Liver (tissue), 9 donors: ENCODE results near the gene PCMT1. TPM values are rescaled to one million over a fixed set of nuclear protein-coding genes. Genes with fewer than 3 reads are reported as not detected.

Experiments
- DNase-seq: peaks from one replicate; pipeline ENCODE4 v3.0.0-alpha.2; 2017; ENCODE audit warnings: low spot score
- H3K27ac ChIP-seq, 2 donors: one replicate each; pipeline ENCODE4 v1.7.0; 2013; ENCODE audit warnings: inconsistent platforms in 2 of 2, low read length in 2 of 2, control low read depth in 1 of 2, low read depth in 1 of 2, mild to moderate bottlenecking in 1 of 2
- H3K27me3 ChIP-seq, 4 donors: one replicate each; pipeline versions ENCODE4 v1.6.1 to v1.7.0; 2013; ENCODE audit warnings: low read length in 3 of 4, inconsistent platforms in 1 of 4, mild to moderate bottlenecking in 1 of 4, moderate library complexity in 1 of 4; ENCODE audit not compliant: control insufficient read depth in 4 of 4, insufficient read depth in 4 of 4
- H3K36me3 ChIP-seq, 4 donors: one replicate each; pipeline versions ENCODE4 v1.6.1 to v1.7.0; 2013; ENCODE audit warnings: low read length in 3 of 4, mild to moderate bottlenecking in 3 of 4, low read depth in 1 of 4, moderate library complexity in 1 of 4; ENCODE audit not compliant: control insufficient read depth in 4 of 4, insufficient read depth in 3 of 4
- H3K4me1 ChIP-seq, 4 donors: one replicate each; pipeline versions ENCODE4 v1.6.1 to v1.7.0; 2013; ENCODE audit warnings: low read length in 3 of 4, mild to moderate bottlenecking in 3 of 4, moderate library complexity in 1 of 4; ENCODE audit not compliant: control insufficient read depth in 4 of 4, insufficient read depth in 4 of 4
- H3K4me3 ChIP-seq, 3 donors: one replicate each; pipeline versions ENCODE4 v1.6.1 to v1.7.0; 2013; ENCODE audit warnings: low read length in 3 of 3, control low read depth in 1 of 3, low read depth in 1 of 3, mild to moderate bottlenecking in 1 of 3
- H3K9ac ChIP-seq, 2 donors: one replicate each; pipeline ENCODE4 v1.7.0; 2013; ENCODE audit warnings: low read length in 2 of 2, mild to moderate bottlenecking in 2 of 2, moderate library complexity in 2 of 2, control low read depth in 1 of 2, low read depth in 1 of 2
- H3K9me3 ChIP-seq, 4 donors: one replicate each; pipeline versions ENCODE4 v1.6.1 to v1.7.0; 2013; ENCODE audit warnings: low read length in 3 of 4; ENCODE audit not compliant: control insufficient read depth in 4 of 4
- FOXA1 ChIP-seq: IDR thresholded peaks from 2 replicates; pipeline ENCODE4 v1.6.1; 2016; ENCODE audit warnings: antibody characterized with exemption
- GABPA ChIP-seq, 2 donors: IDR thresholded peaks in 1 of 2; conservative IDR thresholded peaks in 1 of 2; 2 replicates each; pipeline ENCODE4 v1.6.1; 2016; ENCODE audit warnings: antibody characterized with exemption in 2 of 2, mild to moderate bottlenecking in 1 of 2, moderate library complexity in 1 of 2
- HNF4A ChIP-seq, 2 donors: conservative IDR thresholded peaks; 2 replicates each; pipeline ENCODE4 v1.6.1; 2016; ENCODE audit warnings: antibody characterized with exemption in 2 of 2, mild to moderate bottlenecking in 2 of 2
- HNF4G ChIP-seq: IDR thresholded peaks from 2 replicates; pipeline ENCODE4 v1.6.1; 2016; ENCODE audit warnings: antibody characterized with exemption
- NR2F2 ChIP-seq: IDR thresholded peaks from 2 replicates; pipeline ENCODE4 v1.6.1; 2016; ENCODE audit warnings: antibody characterized with exemption
- RAD21 ChIP-seq, 2 donors: IDR thresholded peaks; 2 replicates each; pipeline ENCODE4 v1.6.1; 2016; ENCODE audit warnings: antibody characterized with exemption in 2 of 2, mild to moderate bottlenecking in 2 of 2
- RXRA ChIP-seq, 2 donors: IDR thresholded peaks; 2 replicates each; pipeline ENCODE4 v1.6.1; 2017 to 2018; ENCODE audit warnings: antibody characterized with exemption in 2 of 2, mild to moderate bottlenecking in 1 of 2
- SP1 ChIP-seq: IDR thresholded peaks from 2 replicates; pipeline ENCODE4 v1.6.1; 2018; ENCODE audit warnings: antibody characterized with exemption, mild to moderate bottlenecking
- TAF1 ChIP-seq: conservative IDR thresholded peaks from 2 replicates; pipeline ENCODE4 v1.6.1; 2016; ENCODE audit warnings: antibody characterized with exemption, mild to moderate bottlenecking
- YY1 ChIP-seq: IDR thresholded peaks from 2 replicates; pipeline ENCODE4 v1.6.1; 2016; ENCODE audit warnings: antibody characterized with exemption, mild to moderate bottlenecking
- WGBS: extraction: QIAGEN DNeasy Blood & Tissue Kit; methylation state at CpG from one replicate; pipeline ENCODE4 v1.1.7; 2013; 5-methylcytosine and 5-hydroxymethylcytosine counted together
- polyA plus RNA-seq, 2 donors: library from polyadenylated mRNA; stranded (reverse) in 1 of 2; unstranded in 1 of 2; fragments of 200-250 nt in 1 of 2; fragments of >200 nt in 1 of 2; fragmentation: Nextera tagmentation in 1 of 2; extraction: Ambion mirVana in 1 of 2; gene quantifications; one replicate each; pipeline versions ENCODE4 v1.2.1 to v1.2.3, GENCODE V29; 2013 to 2015
- total RNA-seq, 2 donors: library from RNA; depleted of rRNA; stranded (reverse); fragments of >200 nt; gene quantifications; one replicate each; pipeline ENCODE4 v1.2.3, GENCODE V29; 2014
- TF ChIP-seq, protein P1 (sequence below): IDR thresholded peaks from 2 replicates; pipeline ENCODE4 v1.6.1; 2016; ENCODE audit warnings: antibody characterized with exemption
- TF ChIP-seq, protein P2 (sequence below): IDR thresholded peaks from 2 replicates; pipeline ENCODE4 v1.6.1; 2016; ENCODE audit warnings: antibody characterized with exemption
- TF ChIP-seq, protein P3 (sequence below): IDR thresholded peaks from 2 replicates; pipeline ENCODE4 v1.6.1; 2016; ENCODE audit warnings: antibody characterized with exemption
- TF ChIP-seq, protein P4 (sequence below): IDR thresholded peaks from 2 replicates; pipeline ENCODE4 v1.6.1; 2016; ENCODE audit warnings: antibody characterized with exemption, mild to moderate bottlenecking
- TF ChIP-seq, protein P5 (sequence below): fragments of 150-350 bp; IDR thresholded peaks from 2 replicates; pipeline ENCODE4 v1.5.1; 2017; ENCODE audit warnings: improper control_type of control experiment, low read depth, low read length; ENCODE audit not compliant: missing input control
- donor health status: healthy.
- donor health status: healthy.
- donor health status: healthy.
- donor health status: healthy.
- donor health status: healthy.

Gene PCMT1
- total and polyA plus RNA-seq, 4 donors: 56.8 to 78.8 (median 75.0) TPM

DNA sequence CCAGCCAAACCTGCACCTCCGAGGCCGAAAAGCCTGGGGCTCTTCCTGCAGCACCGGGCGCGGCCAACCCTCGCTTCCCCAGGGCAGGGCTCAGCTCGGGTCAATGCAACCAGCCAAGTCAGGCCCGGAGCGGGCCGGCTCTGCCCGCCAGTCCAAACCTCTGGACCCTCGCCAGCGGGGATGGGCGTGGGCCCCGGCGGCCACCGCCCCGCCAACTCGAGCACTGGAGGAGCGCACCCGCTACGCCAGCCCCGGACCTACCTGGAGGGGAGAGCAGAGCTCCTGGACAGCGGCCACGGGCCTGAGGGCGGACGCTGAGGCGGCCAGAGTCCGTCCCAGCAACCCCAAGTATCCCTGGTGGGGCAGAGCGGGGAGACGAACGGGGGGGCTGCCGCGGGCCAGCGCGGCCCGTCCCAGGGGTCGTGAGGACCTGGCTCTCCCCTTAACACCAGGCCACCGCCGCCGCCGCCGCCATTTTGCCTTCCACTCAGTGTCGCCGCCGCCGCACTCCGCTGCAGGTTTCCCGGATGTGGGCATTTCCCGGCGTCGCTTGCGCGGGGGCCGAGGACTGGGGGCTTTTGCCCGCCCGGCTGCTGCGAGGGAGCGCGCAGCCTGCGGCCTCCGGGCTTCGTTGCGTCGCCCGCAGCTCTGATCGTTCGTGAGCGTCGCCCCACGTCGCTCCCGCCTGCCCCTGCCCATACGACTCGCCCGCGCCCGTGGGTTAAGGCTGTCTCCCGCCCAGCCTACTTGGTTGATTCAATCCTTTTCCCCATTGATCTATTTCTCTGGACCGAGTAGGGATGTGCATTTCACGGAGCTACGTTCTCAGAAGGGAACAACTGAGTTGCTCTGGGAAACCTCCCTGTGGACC is 31.7 kb upstream of the PCMT1 start, which contains the start of gene LATS1:
LATS1 (minus strand) TSS at position 514 of the 871 bp plus-strand sequence. CDS start 15,975 bp downstream, outside the sequence.
- Histone ChIP-seq H3K9ac (peak within 1 kb of the TSS; percentile 96), H3K9me3 (no peaks in the 10 kb centered on the region), H3K36me3 (no peaks in the 10 kb centered on the region), H3K27ac (peak within 1 kb of the TSS; percentile 95 to 99), H3K27me3 (no peaks in the 10 kb centered on the region), H3K4me3 (peak within 1 kb of the TSS; percentile 69 to 81 (median 71)), H3K4me1 (peaks cover 5 to 21% (median 11%) of the 10 kb centered on the region in 4 donors)
- peak; percentile 93 for DNase-seq
- TF ChIP-seq, protein P1, sequence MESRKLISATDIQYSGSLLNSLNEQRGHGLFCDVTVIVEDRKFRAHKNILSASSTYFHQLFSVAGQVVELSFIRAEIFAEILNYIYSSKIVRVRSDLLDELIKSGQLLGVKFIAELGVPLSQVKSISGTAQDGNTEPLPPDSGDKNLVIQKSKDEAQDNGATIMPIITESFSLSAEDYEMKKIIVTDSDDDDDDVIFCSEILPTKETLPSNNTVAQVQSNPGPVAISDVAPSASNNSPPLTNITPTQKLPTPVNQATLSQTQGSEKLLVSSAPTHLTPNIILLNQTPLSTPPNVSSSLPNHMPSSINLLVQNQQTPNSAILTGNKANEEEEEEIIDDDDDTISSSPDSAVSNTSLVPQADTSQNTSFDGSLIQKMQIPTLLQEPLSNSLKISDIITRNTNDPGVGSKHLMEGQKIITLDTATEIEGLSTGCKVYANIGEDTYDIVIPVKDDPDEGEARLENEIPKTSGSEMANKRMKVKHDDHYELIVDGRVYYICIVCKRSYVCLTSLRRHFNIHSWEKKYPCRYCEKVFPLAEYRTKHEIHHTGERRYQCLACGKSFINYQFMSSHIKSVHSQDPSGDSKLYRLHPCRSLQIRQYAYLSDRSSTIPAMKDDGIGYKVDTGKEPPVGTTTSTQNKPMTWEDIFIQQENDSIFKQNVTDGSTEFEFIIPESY: no peak
- TF ChIP-seq HNF4G (no peak), SP1 (peak; percentile 54), GABPA (IDR thresholded peaks at IDR 0.05 in 1 of 2, conservative IDR thresholded peaks at IDR 0.05 in 1 of 2) (peak; percentile 71 to 89), RAD21 (IDR thresholded peaks at IDR 0.05) (peak in 1 of 2 donors; percentile 13), FOXA1 (no peak), RXRA (IDR thresholded peaks at IDR 0.05) (peak; percentile 64 to 79), TAF1 (peak; percentile 33), YY1 (peak; percentile 98), NR2F2 (no peak), HNF4A (conservative IDR thresholded peaks at IDR 0.05) (peak in 1 of 2 donors; percentile 36)
- TF ChIP-seq, protein P2, sequence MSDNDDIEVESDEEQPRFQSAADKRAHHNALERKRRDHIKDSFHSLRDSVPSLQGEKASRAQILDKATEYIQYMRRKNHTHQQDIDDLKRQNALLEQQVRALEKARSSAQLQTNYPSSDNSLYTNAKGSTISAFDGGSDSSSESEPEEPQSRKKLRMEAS: no peak
- TF ChIP-seq, protein P3, sequence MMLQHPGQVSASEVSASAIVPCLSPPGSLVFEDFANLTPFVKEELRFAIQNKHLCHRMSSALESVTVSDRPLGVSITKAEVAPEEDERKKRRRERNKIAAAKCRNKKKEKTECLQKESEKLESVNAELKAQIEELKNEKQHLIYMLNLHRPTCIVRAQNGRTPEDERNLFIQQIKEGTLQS: no peak
- TF ChIP-seq, protein P4, sequence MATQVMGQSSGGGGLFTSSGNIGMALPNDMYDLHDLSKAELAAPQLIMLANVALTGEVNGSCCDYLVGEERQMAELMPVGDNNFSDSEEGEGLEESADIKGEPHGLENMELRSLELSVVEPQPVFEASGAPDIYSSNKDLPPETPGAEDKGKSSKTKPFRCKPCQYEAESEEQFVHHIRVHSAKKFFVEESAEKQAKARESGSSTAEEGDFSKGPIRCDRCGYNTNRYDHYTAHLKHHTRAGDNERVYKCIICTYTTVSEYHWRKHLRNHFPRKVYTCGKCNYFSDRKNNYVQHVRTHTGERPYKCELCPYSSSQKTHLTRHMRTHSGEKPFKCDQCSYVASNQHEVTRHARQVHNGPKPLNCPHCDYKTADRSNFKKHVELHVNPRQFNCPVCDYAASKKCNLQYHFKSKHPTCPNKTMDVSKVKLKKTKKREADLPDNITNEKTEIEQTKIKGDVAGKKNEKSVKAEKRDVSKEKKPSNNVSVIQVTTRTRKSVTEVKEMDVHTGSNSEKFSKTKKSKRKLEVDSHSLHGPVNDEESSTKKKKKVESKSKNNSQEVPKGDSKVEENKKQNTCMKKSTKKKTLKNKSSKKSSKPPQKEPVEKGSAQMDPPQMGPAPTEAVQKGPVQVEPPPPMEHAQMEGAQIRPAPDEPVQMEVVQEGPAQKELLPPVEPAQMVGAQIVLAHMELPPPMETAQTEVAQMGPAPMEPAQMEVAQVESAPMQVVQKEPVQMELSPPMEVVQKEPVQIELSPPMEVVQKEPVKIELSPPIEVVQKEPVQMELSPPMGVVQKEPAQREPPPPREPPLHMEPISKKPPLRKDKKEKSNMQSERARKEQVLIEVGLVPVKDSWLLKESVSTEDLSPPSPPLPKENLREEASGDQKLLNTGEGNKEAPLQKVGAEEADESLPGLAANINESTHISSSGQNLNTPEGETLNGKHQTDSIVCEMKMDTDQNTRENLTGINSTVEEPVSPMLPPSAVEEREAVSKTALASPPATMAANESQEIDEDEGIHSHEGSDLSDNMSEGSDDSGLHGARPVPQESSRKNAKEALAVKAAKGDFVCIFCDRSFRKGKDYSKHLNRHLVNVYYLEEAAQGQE: peak; percentile 67
- TF ChIP-seq, protein P5, sequence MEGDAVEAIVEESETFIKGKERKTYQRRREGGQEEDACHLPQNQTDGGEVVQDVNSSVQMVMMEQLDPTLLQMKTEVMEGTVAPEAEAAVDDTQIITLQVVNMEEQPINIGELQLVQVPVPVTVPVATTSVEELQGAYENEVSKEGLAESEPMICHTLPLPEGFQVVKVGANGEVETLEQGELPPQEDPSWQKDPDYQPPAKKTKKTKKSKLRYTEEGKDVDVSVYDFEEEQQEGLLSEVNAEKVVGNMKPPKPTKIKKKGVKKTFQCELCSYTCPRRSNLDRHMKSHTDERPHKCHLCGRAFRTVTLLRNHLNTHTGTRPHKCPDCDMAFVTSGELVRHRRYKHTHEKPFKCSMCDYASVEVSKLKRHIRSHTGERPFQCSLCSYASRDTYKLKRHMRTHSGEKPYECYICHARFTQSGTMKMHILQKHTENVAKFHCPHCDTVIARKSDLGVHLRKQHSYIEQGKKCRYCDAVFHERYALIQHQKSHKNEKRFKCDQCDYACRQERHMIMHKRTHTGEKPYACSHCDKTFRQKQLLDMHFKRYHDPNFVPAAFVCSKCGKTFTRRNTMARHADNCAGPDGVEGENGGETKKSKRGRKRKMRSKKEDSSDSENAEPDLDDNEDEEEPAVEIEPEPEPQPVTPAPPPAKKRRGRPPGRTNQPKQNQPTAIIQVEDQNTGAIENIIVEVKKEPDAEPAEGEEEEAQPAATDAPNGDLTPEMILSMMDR: no peak
- WGBS: under 1% methylated on average over 82 of the region's 82 CpGs
